Measurements from ENCODE around the gene GRB14. TPM values are rescaled to one million over a fixed set of nuclear protein-coding genes. Genes with fewer than 3 reads are reported as not detected.
A peak's percentile ranks its signal among the peaks of the same experiment; 100 is the strongest.

GRB14 gene
- total and polyA plus RNA-seq, 2 of the 13 experiments (the other 11 are each of a cell fraction or from before 2014, with no cell fraction given), result 4.6 to 5.8 TPM

GRCh38 chr2:164570475-164570874, 50.8 kb downstream of the GRB14 start (continued):
- TF ChIP-seq DBP (CRISPR knock-in tag; IDR thresholded peaks at IDR 0.05; ENCODE audit: not compliant biosample characterization) (no peak), KLF12 (CRISPR knock-in tag; IDR thresholded peaks at IDR 0.05; ENCODE audit: borderline replicate concordance) (no peak), SOX13 (IDR thresholded peaks at IDR 0.05) (no peak), SOX13 (CRISPR knock-in tag; conservative IDR thresholded peaks at IDR 0.05 in 1 of 2, IDR thresholded peaks at IDR 0.05 in 1 of 2) (peak in 1 of 2 experiments; percentile 24; a peak in 1 of 4 replicates), ZNF766 (CRISPR knock-in tag; IDR thresholded peaks at IDR 0.05; ENCODE audit: borderline replicate concordance) (no peak), ZNF335 (CRISPR knock-in tag; IDR thresholded peaks at IDR 0.05) (no peak), EP300 (IDR thresholded peaks at IDR 0.05; ENCODE audit: low read depth in 2 of 2, low read length in 2 of 2) (0 out of 4 replicates have a peak, but pooled peaks of 1 of the 2 experiments have one; percentile 5), EP300 (CRISPR knock-in tag; IDR thresholded peaks at IDR 0.05; ENCODE audit: borderline replicate concordance) (no peak), HNF4G (IDR thresholded peaks at IDR 0.05; ENCODE audit: borderline replicate concordance, low read depth, low read length) (0 out of 2 replicates have a peak, but pooled peaks have one; percentile 8), HNF4G (CRISPR knock-in tag; IDR thresholded peaks at IDR 0.05; ENCODE audit: borderline replicate concordance, low read depth) (no peak), HNF4A (CRISPR knock-in tag; IDR thresholded peaks at IDR 0.05) (peak; percentile 47), MTF1 (CRISPR knock-in tag; IDR thresholded peaks at IDR 0.05) (no peak), ZNF652 (CRISPR knock-in tag; IDR thresholded peaks at IDR 0.05; ENCODE audit: borderline replicate concordance, low read depth) (no peak), RXRB (CRISPR knock-in tag; IDR thresholded peaks at IDR 0.05; ENCODE audit: borderline replicate concordance) (peak; percentile 37; the same call in 1 of the 2 replicates), ZKSCAN1 (IDR thresholded peaks at IDR 0.05; ENCODE audit: low read length) (no peak), RARA (CRISPR knock-in tag; IDR thresholded peaks at IDR 0.05) (peak; percentile 81), TERF1 (CRISPR knock-in tag; IDR thresholded peaks at IDR 0.05) (no peak), PAX8 (CRISPR knock-in tag; IDR thresholded peaks at IDR 0.05; ENCODE audit: borderline replicate concordance) (no peak), ZNF737 (CRISPR knock-in tag; IDR thresholded peaks at IDR 0.05; ENCODE audit: borderline replicate concordance) (no peak), PHF21A (CRISPR knock-in tag; IDR thresholded peaks at IDR 0.05) (0 out of 2 replicates have a peak, but pooled peaks have one; percentile 20), FOXA3 (CRISPR knock-in tag; IDR thresholded peaks at IDR 0.05) (0 out of 2 replicates have a peak, but pooled peaks have one; percentile 15), ZNF296 (CRISPR knock-in tag; conservative IDR thresholded peaks at IDR 0.05) (no peak), PPARG (CRISPR knock-in tag; conservative IDR thresholded peaks at IDR 0.05) (no peak)
- TF ChIP-seq, protein P1, sequence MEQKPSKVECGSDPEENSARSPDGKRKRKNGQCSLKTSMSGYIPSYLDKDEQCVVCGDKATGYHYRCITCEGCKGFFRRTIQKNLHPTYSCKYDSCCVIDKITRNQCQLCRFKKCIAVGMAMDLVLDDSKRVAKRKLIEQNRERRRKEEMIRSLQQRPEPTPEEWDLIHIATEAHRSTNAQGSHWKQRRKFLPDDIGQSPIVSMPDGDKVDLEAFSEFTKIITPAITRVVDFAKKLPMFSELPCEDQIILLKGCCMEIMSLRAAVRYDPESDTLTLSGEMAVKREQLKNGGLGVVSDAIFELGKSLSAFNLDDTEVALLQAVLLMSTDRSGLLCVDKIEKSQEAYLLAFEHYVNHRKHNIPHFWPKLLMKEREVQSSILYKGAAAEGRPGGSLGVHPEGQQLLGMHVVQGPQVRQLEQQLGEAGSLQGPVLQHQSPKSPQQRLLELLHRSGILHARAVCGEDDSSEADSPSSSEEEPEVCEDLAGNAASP (CRISPR knock-in tag; IDR thresholded peaks at IDR 0.05; ENCODE audit: borderline replicate concordance), result peak; percentile 23; the same call in 1 of the 2 replicates
- TF ChIP-seq, protein P2, sequence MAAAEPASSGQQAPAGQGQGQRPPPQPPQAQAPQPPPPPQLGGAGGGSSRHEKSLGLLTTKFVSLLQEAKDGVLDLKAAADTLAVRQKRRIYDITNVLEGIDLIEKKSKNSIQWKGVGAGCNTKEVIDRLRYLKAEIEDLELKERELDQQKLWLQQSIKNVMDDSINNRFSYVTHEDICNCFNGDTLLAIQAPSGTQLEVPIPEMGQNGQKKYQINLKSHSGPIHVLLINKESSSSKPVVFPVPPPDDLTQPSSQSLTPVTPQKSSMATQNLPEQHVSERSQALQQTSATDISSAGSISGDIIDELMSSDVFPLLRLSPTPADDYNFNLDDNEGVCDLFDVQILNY (CRISPR knock-in tag; conservative IDR thresholded peaks at IDR 0.05), result no peak
